T47D (cell line): ENCODE results near the gene ADGRD1.

Experiments used
- DNase-seq, 2 experiments: peaks; one replicate each; pipeline versions ENCODE4 v3.0.0 to v3.0.0-alpha.2; 2011 to 2012; ENCODE audit warnings: low read depth in 1 of 2, low spot score in 1 of 2
- JUND ChIP-seq: IDR thresholded peaks from 2 replicates; pipeline ENCODE4 v1.6.1; 2012; ENCODE audit warnings: low read depth
- in situ Hi-C: cut with HindIII; loops from 2 replicates; pipeline ENCODE4 v1.10.0; 2016; ENCODE audit warnings: low sequenced_read_pairs, low pct_unique_long_range_greater_than_20kb

ADGRD1 gene

GRCh38 chr12:131142891-131143657 lies 189.4 kb downstream of the ADGRD1 start:
- DNase-seq, result no peak
- in situ Hi-C loops, result no loop called here
- TF ChIP-seq JUND, result no peak

- in situ Hi-C loops, result no loop called here
- no peak for TF ChIP-seq JUND
Measured at GRCh38 chr12:131146173-131146675, 192.5 kb downstream of the ADGRD1 start.

GRCh38 chr12:131147293-131147692 lies 193.6 kb downstream of the ADGRD1 start:
- DNase-seq, result no peak
- in situ Hi-C loops, result no loop called here
- no peak for TF ChIP-seq JUND

More at GRCh38 chr12:131146173-131146675, 192.5 kb downstream of the ADGRD1 start:
- DNase-seq, result no peak

GRCh38 chr12:131147894-131148293 lies 194.2 kb downstream of the ADGRD1 start:
- no peak for DNase-seq

GRCh38 chr12:131151558-131152345 lies 198.0 kb downstream of the ADGRD1 start:
- DNase-seq, result no peak
- TF ChIP-seq JUND, result no peak
- in situ Hi-C loops, result no loop called here

More at GRCh38 chr12:131147894-131148293, 194.2 kb downstream of the ADGRD1 start:
- in situ Hi-C loops, result no loop called here
- no peak for TF ChIP-seq JUND

- in situ Hi-C loops, result no loop called here
- DNase-seq, result no peak
Measured at GRCh38 chr12:131152587-131152986, 198.9 kb downstream of the ADGRD1 start.

GRCh38 chr12:131153016-131153415 lies 199.3 kb downstream of the ADGRD1 start:
- no peak for TF ChIP-seq JUND
- in situ Hi-C loops, result no loop called here
- no peak for DNase-seq

More at GRCh38 chr12:131152587-131152986, 198.9 kb downstream of the ADGRD1 start:
- no peak for TF ChIP-seq JUND

- DNase-seq, result no peak
- in situ Hi-C loops, result no loop called here
- no peak for TF ChIP-seq JUND
Measured at GRCh38 chr12:131153956-131154355, 200.2 kb downstream of the ADGRD1 start.

GRCh38 chr12:131155131-131155530 lies 201.4 kb downstream of the ADGRD1 start:
- in situ Hi-C loops, result no loop called here
- DNase-seq, result no peak
- TF ChIP-seq JUND, result no peak

GRCh38 chr12:131157743-131158142 lies 204.0 kb downstream of the ADGRD1 start:
- TF ChIP-seq JUND, result no peak

GRCh38 chr12:131159660-131160059 lies 206.0 kb downstream of the ADGRD1 start:
- DNase-seq, result no peak
- no peak for TF ChIP-seq JUND
- in situ Hi-C loops, result no loop called here

More at GRCh38 chr12:131157743-131158142, 204.0 kb downstream of the ADGRD1 start:
- DNase-seq, result no peak
- in situ Hi-C loops, result no loop called here

- TF ChIP-seq JUND, result no peak
- in situ Hi-C loops, result no loop called here
- DNase-seq, result no peak
Measured at GRCh38 chr12:131162113-131162512, 208.4 kb downstream of the ADGRD1 start.
